Stimulated activated CD8-positive, alpha-beta memory T cell treated with anti-CD3 and anti-CD28 coated beads, Interleukin-15, amount 100 ng/mL, for 4 hours (primary cell): ENCODE measurements around the gene QKI.
"Not testable (repeated sequence)": the region's sequence is repeated elsewhere in the genome, so short reads cannot be mapped to it uniquely, and the experiment has no call there.

Source experiments
- DNase-seq, 2 donors: peaks; one replicate each; pipeline ENCODE4 v3.0.0-alpha.2; 2020; ENCODE audit warnings: low read depth in 2 of 2

QKI gene

GRCh38 chr6:163579111-163579879 is 164.8 kb downstream of the QKI start:
- no peak for DNase-seq

DNA sequence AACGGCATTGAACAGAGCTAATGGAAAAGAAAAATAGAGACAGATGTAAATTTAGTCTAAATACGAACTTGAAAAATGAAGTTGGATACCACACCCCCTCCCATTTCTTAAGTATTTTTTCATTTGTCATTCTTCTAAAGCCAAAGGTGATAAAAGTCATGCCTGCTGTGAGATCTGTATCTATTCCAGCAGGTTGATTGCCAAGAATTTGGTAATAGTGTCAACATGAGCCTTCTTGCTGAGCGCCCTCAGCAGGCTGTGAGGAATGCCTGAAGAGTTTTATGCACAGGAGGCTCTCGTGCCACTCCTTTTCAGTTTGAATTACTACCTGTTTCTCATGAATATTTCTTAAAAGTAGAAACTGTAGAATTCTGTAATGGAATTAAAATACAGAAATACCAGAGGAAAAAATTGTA is 165.4 kb downstream of the QKI start:
- DNase-seq = no peak

DNA sequence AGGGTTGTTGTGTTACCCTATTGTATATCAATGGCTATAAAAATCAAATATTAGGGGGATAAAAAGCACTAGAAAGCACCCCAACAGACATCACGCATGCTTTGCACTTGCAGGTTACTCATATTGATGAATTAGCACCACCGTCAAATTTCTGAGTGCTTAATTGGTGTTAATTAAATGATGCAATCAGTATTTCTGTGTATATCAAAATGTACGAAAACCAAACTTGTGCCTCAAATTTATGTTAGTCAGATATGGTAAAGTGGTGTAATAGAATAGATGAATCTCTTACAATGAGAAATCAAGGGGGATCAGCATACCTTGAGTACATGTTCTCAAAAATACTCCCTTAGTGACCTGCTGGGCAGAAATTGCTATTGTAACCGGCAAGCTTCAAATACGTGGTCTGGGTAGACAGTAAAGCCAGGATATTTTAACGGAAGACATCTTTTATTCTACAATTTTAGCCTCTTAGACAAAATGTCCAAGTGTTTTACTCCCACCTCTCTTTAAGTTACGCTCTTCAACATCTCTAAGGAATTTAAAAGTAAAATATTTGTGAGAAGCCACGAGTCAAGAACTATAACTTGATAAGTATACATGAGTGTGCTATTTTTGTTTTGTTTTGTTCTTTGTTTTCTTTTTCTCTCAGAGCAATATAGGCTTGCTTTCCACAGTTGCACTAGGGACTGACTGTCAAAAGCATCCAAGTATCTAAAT is 166.0 kb downstream of the QKI start:
- no peak for DNase-seq

- no peak for DNase-seq
Measured at GRCh38 chr6:163583558-163583957, 169.0 kb downstream of the QKI start.

DNA sequence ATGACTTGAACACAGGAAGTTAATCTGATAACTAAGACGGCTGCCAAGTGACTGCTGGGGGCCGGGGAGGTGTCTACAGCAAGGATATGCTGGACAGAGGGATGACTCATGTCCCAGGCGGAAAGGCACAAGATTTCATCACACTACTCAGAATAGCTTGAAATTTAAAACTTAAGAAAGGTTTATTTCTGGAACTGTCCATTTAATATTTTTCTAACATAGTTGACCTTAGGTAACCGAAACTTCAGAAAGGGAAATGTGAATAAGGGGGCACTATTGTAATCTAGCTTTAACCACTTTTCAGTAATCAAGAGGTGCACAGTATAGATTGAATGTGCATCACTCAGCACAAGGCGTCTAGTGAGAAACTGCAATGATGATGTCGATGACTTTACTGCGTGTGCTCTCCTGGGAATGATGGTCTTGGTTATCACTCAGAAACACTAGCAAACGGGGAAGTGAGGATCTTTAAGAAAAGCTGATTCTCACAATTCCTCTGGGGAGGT is 171.5 kb downstream of the QKI start:
- no peak for DNase-seq

DNA sequence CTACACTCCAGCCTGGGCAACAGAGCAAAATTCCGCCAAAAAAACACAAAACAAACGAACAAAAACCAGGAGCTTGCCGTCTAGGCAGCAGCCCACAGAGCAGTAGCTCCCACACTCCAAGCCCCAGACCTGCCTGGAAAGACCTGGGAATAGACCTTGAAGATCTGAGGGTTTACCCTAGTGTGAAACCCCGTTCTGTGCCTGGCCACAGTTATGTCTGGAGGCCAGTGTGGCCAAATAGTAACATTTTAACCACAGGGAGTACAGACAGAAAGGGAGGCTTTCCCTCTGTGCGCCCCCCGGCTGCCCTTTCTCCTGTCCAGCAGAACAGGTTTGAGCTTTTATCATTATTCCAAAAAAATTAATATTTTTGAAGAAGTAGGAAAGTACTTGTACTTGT is 172.4 kb downstream of the QKI start:
- DNase-seq = no peak

GRCh38 chr6:163588220-163588919 is 173.9 kb downstream of the QKI start:
- no peak for DNase-seq

DNA sequence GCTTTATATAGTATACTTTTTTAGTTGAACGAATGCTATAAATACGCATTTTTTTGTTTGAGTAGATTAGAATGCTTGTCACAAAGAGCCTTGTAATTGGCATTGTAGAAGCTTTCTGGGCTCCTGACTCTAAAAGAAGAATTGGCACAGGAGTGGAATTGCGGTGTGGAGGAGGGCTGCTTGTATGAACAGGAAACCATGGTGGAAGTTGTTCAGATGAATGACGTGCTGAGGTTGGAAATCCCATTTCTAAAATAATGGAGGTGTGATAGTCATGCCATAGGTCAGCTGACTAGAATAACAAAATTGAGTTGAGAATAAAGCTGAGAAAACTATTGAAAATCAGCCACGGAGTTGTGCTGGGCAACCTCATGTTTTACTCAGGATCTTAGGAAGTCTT is 174.9 kb downstream of the QKI start:
- no peak for DNase-seq

DNA sequence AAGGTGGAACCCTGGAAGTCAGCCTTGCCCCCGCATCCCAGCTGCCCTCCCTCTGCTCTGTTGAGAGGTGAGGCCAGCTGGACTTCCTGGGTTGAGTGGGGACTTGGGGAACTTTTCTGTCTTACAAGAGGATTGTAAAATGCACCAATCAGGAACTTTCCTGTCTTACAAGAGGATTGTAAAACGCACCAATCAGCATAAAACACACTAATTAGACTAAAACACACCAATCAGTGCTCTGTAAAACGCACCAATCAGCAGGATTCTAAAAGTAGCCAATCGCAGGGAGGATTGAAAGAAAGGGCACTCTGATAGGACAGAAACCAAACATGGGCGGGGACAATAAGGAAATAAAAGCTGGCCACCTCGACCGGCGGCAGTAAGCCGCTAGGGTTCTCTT is 175.6 kb downstream of the QKI start:
- DNase-seq = not testable (repeated sequence)

- no peak for DNase-seq
Measured at GRCh38 chr6:163592872-163593271, 178.4 kb downstream of the QKI start.

- no peak for DNase-seq
Measured at GRCh38 chr6:163596174-163596573, 181.7 kb downstream of the QKI start.

DNA sequence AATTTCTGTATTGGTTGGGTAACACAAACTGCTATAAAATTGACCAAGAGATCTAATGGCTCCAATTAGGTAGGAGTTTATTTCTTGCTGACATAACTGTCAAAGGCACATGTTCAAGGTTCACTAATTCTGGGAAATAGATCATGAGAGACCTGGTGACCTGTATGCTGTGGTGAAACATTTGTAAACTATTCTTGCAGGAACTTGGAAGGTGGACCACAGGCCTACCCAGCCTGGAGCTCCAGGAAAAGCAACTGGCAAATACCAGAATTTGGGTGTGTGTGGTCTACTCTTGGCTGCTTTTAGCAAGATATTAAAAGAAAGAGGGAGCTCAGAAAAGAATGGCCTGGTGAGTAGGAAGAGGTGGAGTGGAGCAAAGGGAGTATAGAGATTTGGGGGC is 184.6 kb downstream of the QKI start:
- no peak for DNase-seq

- no peak for DNase-seq
Measured at GRCh38 chr6:163599684-163600083, 185.2 kb downstream of the QKI start.

- no peak for DNase-seq
Measured at GRCh38 chr6:163600331-163600730, 185.8 kb downstream of the QKI start.

DNA sequence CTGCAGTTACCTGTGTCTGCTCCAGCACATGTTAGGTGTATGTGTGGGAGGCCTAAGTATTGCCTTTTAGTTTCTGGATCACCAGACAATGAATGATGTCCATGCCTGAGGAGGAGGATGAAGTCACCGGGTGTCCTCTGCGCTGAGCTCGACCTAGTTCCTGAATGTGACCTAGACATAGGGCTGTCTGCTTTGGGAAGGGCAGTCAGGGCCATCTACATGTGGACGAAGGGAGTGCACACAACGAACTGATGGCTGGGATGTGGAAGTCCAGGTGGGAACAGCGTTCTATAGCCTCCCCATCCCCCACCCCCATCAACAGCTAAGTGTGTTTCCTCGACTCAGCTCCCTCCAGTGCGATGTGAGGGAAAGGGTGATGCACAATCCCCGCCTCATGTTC is 186.3 kb downstream of the QKI start:
- no peak for DNase-seq

GRCh38 chr6:163602851-163603250 is 188.3 kb downstream of the QKI start:
- DNase-seq = no peak

- DNase-seq = no peak
Measured at GRCh38 chr6:163603395-163603794, 188.9 kb downstream of the QKI start.

DNA sequence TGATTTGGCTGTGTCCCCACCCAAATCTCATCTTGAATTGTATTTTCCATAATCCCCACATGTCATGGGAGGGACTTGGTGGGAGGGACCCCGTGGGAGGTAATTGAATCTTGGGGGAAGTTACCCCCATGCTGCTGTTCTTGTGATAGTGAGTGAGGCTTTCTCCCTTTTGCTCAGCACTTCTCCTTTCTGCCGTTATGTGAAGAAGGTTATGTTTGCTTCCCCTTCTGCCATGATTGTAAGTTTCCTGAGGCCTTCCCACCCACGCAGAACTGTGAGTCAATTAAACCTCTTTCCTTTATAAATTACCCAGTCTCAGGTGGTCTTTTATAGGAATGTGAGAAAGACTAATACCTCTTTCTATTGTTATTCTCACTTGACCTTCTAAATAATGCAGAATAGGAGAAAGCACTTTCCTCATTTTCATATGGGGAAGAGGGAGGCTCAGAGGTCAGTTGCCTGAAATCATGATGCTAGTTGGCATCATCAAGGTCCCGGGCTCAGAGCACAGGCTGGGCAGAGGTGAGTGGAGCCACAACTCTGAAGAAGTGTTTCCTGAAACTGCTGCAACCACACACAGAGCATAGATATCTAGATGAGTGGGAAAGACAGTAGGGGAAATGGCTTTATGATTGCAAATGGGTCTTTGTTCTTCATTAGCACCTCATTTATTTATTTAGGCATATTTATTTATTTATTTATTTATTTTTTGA is 191.0 kb downstream of the QKI start:
- no peak for DNase-seq

GRCh38 chr6:163607792-163608191 is 193.3 kb downstream of the QKI start:
- no peak for DNase-seq

GRCh38 chr6:163608204-163608644 is 193.7 kb downstream of the QKI start:
- DNase-seq = no peak

DNA sequence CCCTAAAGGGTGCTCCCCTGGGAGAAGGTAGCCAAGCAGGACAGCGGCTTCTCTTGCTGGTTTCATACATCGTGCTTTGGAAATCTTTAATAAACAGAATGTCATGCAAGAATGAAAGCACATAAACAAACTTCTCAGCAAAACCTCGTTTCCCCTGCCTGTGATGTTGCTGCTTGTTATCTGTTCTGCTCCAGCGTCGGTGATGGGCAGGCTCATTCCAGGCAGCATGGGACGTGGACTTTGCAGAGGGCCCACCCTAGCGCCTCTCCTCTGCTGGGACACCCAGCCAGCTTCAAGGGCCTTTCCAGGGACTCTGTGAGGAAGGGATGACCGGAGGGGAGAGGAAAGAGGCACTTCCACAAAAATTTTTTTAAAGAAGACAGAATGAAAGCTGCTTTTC is 197.7 kb downstream of the QKI start:
- no peak for DNase-seq

GRCh38 chr6:163613025-163613424 is 198.5 kb downstream of the QKI start:
- no peak for DNase-seq
